Transverse colon (tissue), 4 donors: ENCODE results near the gene OGG1.

Experiments used
- CTCF ChIP-seq, 5 experiments: fragments of 200-600 bp in 3 of 5; fragments of 450-650 bp in 2 of 5; sonication (generic) in 3 of 5; IDR thresholded peaks; 1 replicate in 2 of 5; 2 replicates in 3 of 5; pipeline ENCODE4 v1.5.1; 2016 to 2017; ENCODE audit warnings: antibody characterized with exemption in 5 of 5, inconsistent platforms in 3 of 5, mild to moderate bottlenecking in 2 of 5, moderate library complexity in 1 of 5
- POLR2AphosphoS5 ChIP-seq, 3 donors: sonication (generic); formaldehyde crosslinking; IDR thresholded peaks; one replicate each; pipeline ENCODE4 v1.6.1; 2016; ENCODE audit warnings: antibody characterized with exemption in 3 of 3

GRCh38 chr3:9803494-9803893 lies 53.7 kb downstream of the OGG1 start:
- TF ChIP-seq POLR2AphosphoS5 (IDR thresholded peaks at IDR 0.05) (no peak), CTCF (IDR thresholded peaks at IDR 0.05) (no peak)
